SK-N-SH (cell line): Measurements from ENCODE around the gene TOGARAM2. TPM values are rescaled to one million over a fixed set of nuclear protein-coding genes. Genes with fewer than 3 reads are reported as not detected.

Experiments
- CTCF ChIA-PET: fragments of 300-600, 350-600 bp; formaldehyde crosslinking; extraction: SDS; loops from one replicate; lab custom pipeline; 2021; lab: Yijun Ruan, JAX
- POLR2A ChIA-PET: fragments of 350-600 bp; sonication (Branson Sonifier 250); formaldehyde crosslinking; extraction: SDS; loops from one replicate; lab custom pipeline; 2020; ENCODE audit warnings: antibody characterized with exemption, inconsistent platforms; lab: Yijun Ruan, JAX
- DNase-seq: peaks from one replicate; pipeline ENCODE4 v3.0.0; 2012
- H2AFZ ChIP-seq: fragments of 200-600 bp; sonication (generic); 2 replicates; pipeline ENCODE4 v1.8.1; 2016; ENCODE audit warnings: antibody characterized with exemption, mild to moderate bottlenecking, low read depth
- H3F3A ChIP-seq: fragments of 200-600 bp; sonication (generic); replicated peaks from 2 replicates; pipeline ENCODE3; 2016; ENCODE audit warnings: antibody characterized with exemption, mild to moderate bottlenecking; ENCODE audit not compliant: insufficient read depth
- H3K27ac ChIP-seq, 2 experiments: fragments of 200-500 bp in 1 of 2; fragments of 200-600 bp in 1 of 2; sonication (Bioruptor generic) in 1 of 2; sonication (generic), shearing (Covaris generic) in 1 of 2; 2 replicates each; pipeline versions ENCODE4 v1.5.1 to v1.6.1; 2014 to 2016; ENCODE audit warnings: low read depth in 2 of 2, inconsistent platforms in 1 of 2, low read length in 1 of 2, mild to moderate bottlenecking in 1 of 2, mixed read lengths in 1 of 2
- H3K27me3 ChIP-seq: fragments of 200-600 bp; sonication (generic), shearing (Covaris generic); 2 replicates; pipeline ENCODE4 v1.6.1; 2016; ENCODE audit warnings: mixed run types; ENCODE audit not compliant: insufficient read depth
- H3K36me3 ChIP-seq, 2 experiments: fragments of 200-500 bp in 1 of 2; fragments of 200-600 bp in 1 of 2; sonication (Bioruptor generic) in 1 of 2; sonication (generic) in 1 of 2; replicated peaks in 1 of 2; 2 replicates each; pipeline versions ENCODE3 to v1.5.1; 2014 to 2016; ENCODE audit warnings: low read length in 1 of 2, mild to moderate bottlenecking in 1 of 2; ENCODE audit not compliant: insufficient read depth in 2 of 2, control insufficient read depth in 1 of 2
- H3K4me1 ChIP-seq, 2 experiments: fragments of 200-500 bp in 1 of 2; fragments of 200-600 bp in 1 of 2; sonication (Bioruptor generic) in 1 of 2; sonication (generic), shearing (Covaris generic) in 1 of 2; 2 replicates each; pipeline versions ENCODE4 v1.5.1 to v1.6.1; 2014 to 2016; ENCODE audit warnings: low read depth in 1 of 2, low read length in 1 of 2, mixed run types in 1 of 2; ENCODE audit not compliant: insufficient read depth in 2 of 2, control insufficient read depth in 1 of 2
- H3K4me2 ChIP-seq: fragments of 200-600 bp; sonication (generic), shearing (Covaris generic); 2 replicates; pipeline ENCODE4 v1.6.1; 2017; ENCODE audit warnings: mixed run types
- H3K4me3 ChIP-seq, 2 experiments: fragments of 200-500 bp in 1 of 2; fragments of 200-600 bp in 1 of 2; sonication (Bioruptor generic) in 1 of 2; sonication (generic), shearing (Covaris generic) in 1 of 2; 2 replicates each; pipeline versions ENCODE4 v1.5.1 to v1.8.1; 2014 to 2016; ENCODE audit warnings: low read depth in 2 of 2, inconsistent platforms in 1 of 2, low read length in 1 of 2, mild to moderate bottlenecking in 1 of 2, mixed read lengths in 1 of 2, moderate library complexity in 1 of 2
- H3K79me2 ChIP-seq: fragments of 200-600 bp; sonication (generic); 2 replicates; pipeline ENCODE4 v1.8.1; 2017; ENCODE audit warnings: mild to moderate bottlenecking; ENCODE audit not compliant: insufficient read depth
- H3K9ac ChIP-seq: fragments of 200-600 bp; sonication (generic); 2 replicates; pipeline ENCODE4 v1.6.1; 2017; ENCODE audit warnings: mixed run types
- H3K9me2 ChIP-seq: fragments of 200-600 bp; sonication (generic); 2 replicates; pipeline ENCODE4 v1.6.1; 2017; ENCODE audit warnings: mixed run types
- H3K9me3 ChIP-seq: fragments of 200-600 bp; sonication (generic); 2 replicates; pipeline ENCODE4 v1.6.1; 2017; ENCODE audit warnings: mixed run types, mild to moderate bottlenecking, moderate library complexity
- H4K20me1 ChIP-seq: fragments of 200-600 bp; sonication (generic); 2 replicates; pipeline ENCODE4 v1.6.1; 2017; ENCODE audit warnings: mild to moderate bottlenecking, mixed run types; ENCODE audit not compliant: insufficient read depth
- CHD2 ChIP-seq: fragments of 150-350 bp; IDR thresholded peaks from 2 replicates; pipeline ENCODE4 v1.6.1; 2018; ENCODE audit warnings: low read length; ENCODE audit not compliant: partially characterized antibody
- EZH2phosphoT487 ChIP-seq: fragments of 200-600 bp; sonication (generic); IDR thresholded peaks from 2 replicates; pipeline ENCODE4 v1.6.1; 2017; ENCODE audit warnings: low read depth, mixed run types, mild to moderate bottlenecking, antibody characterized with exemption, moderate library complexity, borderline replicate concordance
- FOXJ3 ChIP-seq: sonication (generic); formaldehyde crosslinking; IDR thresholded peaks from 2 replicates; pipeline ENCODE4 v1.5.1; 2020; ENCODE audit warnings: mild to moderate bottlenecking, missing genetic modification reagents
- NFIC ChIP-seq: IDR thresholded peaks from 2 replicates; pipeline ENCODE4 v1.4.0; 2012; ENCODE audit warnings: borderline replicate concordance
- NRF1 ChIP-seq: IDR thresholded peaks from 2 replicates; pipeline ENCODE4 v1.6.1; 2012; ENCODE audit warnings: low read depth, mild to moderate bottlenecking, low read length
- RCOR1 ChIP-seq: fragments of 150-350 bp; IDR thresholded peaks from 2 replicates; pipeline ENCODE4 v1.6.1; 2017; ENCODE audit warnings: antibody characterized with exemption, low read length
- RFX5 ChIP-seq: IDR thresholded peaks from 2 replicates; pipeline ENCODE4 v1.6.1; 2012; ENCODE audit warnings: mild to moderate bottlenecking, improper control_type of control experiment, low read length
- RXRA ChIP-seq: IDR thresholded peaks from 2 replicates; pipeline ENCODE4 v1.4.0; 2012; ENCODE audit warnings: low read depth, mild to moderate bottlenecking, borderline replicate concordance
- YY1 ChIP-seq: IDR thresholded peaks from 2 replicates; pipeline ENCODE4 v1.4.0; 2012; ENCODE audit warnings: low read depth, mild to moderate bottlenecking
- WGBS: methylation state at CpG from one replicate; pipeline ENCODE4 v1.1.6; 2017; ENCODE audit warnings: low lambda C conversion rate; 5-methylcytosine and 5-hydroxymethylcytosine counted together
- polyA plus RNA-seq, 3 experiments: library from polyadenylated mRNA; depleted of rRNA; stranded (reverse); fragments of >200 nt; gene quantifications; 2 replicates each; pipeline ENCODE4 v1.2.3, GENCODE V29; 2012
- TF ChIP-seq, protein P1 (sequence below): IDR thresholded peaks from 2 replicates; pipeline ENCODE4 v1.6.1; 2012; ENCODE audit warnings: mild to moderate bottlenecking, low read depth, low read length, moderate library complexity
- TF ChIP-seq, protein P2 (sequence below): IDR thresholded peaks from 2 replicates; pipeline ENCODE4 v1.4.0; 2012; ENCODE audit warnings: low read depth, borderline replicate concordance
- TF ChIP-seq, protein P3 (sequence below): IDR thresholded peaks from 2 replicates; pipeline ENCODE4 v1.4.0; 2012; ENCODE audit warnings: low read depth

Gene TOGARAM2
- polyA plus RNA-seq, 1 of the 3 experiments (the other 2 are of a cell fraction): 0.69 TPM

DNA sequence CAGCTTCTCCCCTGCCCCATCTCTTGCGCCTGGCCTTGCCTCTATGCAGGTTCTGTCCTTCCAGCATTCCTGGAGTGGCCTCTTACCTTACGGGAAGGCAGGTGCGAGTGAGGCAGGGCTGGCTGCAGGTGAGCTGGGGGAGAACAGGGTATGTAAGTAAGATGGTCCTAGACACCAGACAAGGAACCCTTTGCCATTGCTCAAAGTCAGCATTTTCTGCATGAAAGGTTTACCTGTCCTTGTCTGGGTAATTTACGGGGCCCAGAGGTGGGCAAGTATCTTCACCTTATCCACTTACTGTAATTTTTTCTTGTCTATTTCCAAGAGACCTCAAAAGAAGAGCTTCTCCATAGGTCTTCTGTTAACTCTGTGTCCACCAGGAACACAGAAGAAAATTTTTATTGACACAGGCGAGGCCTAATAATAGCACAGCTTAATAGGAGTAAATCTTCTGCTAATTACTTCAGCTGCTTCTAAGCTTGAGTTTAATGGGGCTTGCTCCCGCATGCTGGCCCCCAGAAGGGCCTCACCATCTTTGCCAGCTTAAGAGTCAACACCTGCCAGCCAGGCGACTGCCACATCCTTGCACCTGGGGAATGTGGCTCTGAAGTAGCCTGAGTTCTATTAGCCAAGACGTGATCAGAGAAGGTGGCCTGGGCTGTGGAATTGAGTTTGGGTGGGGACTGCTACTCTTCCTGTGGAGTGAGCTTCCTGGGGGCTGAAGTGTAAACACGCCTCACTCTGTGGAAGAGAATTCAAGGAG, 66.2 kb downstream of the TOGARAM2 start:
- POLR2A ChIA-PET: no interaction called here
- CTCF ChIA-PET: interaction anchor here (0.7 to 1.0 kb wide), 4 partner anchors 12 to 875 kb away, joined by 3 to 4 read pairs (median 3); no protein-coding TSS in a partner anchor
- DNase-seq: no peak
- Histone ChIP-seq H3K79me2 (no peaks in the 10 kb centered on the region), H3K27me3 (peaks cover 5% of the 10 kb centered on the region; the same call in 1 of the 2 replicates), H3K9me3 (no peaks in the 10 kb centered on the region), H3K27ac (no peak overlapping the region), H3K9me2 (no peaks in the 10 kb centered on the region), H3K4me2 (no peak overlapping the region), H3K4me1 (peaks cover 0 to 22% of the 10 kb centered on the region in 2 experiments; a peak in 2 of 4 replicates), H4K20me1 (no peaks in the 10 kb centered on the region), H3K9ac (no peak overlapping the region), H3F3A (no peaks in the 10 kb centered on the region), H3K4me3 (no peak overlapping the region), H2AFZ (no peak overlapping the region), H3K36me3 (no peaks in the 10 kb centered on the region)
- 68% methylated on average over 9 of the region's 9 CpGs for WGBS
- TF ChIP-seq YY1 (no peak), NFIC (no peak), FOXJ3 (CRISPR knock-in tag) (no peak)
- TF ChIP-seq, protein P1, sequence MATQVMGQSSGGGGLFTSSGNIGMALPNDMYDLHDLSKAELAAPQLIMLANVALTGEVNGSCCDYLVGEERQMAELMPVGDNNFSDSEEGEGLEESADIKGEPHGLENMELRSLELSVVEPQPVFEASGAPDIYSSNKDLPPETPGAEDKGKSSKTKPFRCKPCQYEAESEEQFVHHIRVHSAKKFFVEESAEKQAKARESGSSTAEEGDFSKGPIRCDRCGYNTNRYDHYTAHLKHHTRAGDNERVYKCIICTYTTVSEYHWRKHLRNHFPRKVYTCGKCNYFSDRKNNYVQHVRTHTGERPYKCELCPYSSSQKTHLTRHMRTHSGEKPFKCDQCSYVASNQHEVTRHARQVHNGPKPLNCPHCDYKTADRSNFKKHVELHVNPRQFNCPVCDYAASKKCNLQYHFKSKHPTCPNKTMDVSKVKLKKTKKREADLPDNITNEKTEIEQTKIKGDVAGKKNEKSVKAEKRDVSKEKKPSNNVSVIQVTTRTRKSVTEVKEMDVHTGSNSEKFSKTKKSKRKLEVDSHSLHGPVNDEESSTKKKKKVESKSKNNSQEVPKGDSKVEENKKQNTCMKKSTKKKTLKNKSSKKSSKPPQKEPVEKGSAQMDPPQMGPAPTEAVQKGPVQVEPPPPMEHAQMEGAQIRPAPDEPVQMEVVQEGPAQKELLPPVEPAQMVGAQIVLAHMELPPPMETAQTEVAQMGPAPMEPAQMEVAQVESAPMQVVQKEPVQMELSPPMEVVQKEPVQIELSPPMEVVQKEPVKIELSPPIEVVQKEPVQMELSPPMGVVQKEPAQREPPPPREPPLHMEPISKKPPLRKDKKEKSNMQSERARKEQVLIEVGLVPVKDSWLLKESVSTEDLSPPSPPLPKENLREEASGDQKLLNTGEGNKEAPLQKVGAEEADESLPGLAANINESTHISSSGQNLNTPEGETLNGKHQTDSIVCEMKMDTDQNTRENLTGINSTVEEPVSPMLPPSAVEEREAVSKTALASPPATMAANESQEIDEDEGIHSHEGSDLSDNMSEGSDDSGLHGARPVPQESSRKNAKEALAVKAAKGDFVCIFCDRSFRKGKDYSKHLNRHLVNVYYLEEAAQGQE: no peak
- TF ChIP-seq, protein P2, sequence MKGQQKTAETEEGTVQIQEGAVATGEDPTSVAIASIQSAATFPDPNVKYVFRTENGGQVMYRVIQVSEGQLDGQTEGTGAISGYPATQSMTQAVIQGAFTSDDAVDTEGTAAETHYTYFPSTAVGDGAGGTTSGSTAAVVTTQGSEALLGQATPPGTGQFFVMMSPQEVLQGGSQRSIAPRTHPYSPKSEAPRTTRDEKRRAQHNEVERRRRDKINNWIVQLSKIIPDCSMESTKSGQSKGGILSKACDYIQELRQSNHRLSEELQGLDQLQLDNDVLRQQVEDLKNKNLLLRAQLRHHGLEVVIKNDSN: no peak

DNA sequence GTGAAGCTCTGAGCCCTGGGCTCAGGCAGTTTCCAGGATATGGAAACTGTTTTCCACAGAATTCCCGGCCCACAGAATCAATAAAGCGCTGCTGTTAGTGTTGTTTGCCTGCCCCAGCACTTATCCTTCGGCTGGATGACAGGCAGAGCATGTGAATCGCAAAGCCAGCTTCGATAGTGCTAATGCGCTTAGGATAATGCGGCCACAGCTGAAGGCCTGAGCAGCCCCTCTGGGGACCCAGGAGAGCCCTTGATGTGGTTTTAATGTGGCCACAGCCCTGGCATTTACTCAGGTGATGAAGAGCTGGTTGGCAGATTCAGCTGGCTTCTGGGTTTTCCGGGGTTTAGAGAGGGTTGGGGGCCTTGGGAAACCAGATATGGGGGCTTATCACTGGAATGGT, 69.5 kb downstream of the TOGARAM2 start:
- Histone ChIP-seq H3K27ac (no peak overlapping the region), H3K9ac (no peak overlapping the region), H3F3A (no peaks in the 10 kb centered on the region), H3K27me3 (peaks cover 5% of the 10 kb centered on the region; the same call in 1 of the 2 replicates), H3K4me3 (no peak overlapping the region), H2AFZ (no peak overlapping the region), H3K4me2 (no peak overlapping the region), H3K9me3 (no peaks in the 10 kb centered on the region), H3K79me2 (no peaks in the 10 kb centered on the region), H3K36me3 (no peaks in the 10 kb centered on the region), H4K20me1 (no peaks in the 10 kb centered on the region), H3K4me1 (peaks cover 0 to 29% of the 10 kb centered on the region in 2 experiments; a peak in 2 of 4 replicates), H3K9me2 (no peaks in the 10 kb centered on the region)
- WGBS: 73% methylated on average over 8 of the region's 8 CpGs
- no peak for TF ChIP-seq CHD2
- no peak for TF ChIP-seq YY1
- TF ChIP-seq, protein P2: no peak
- no peak for TF ChIP-seq EZH2phosphoT487
- TF ChIP-seq RFX5: no peak
- TF ChIP-seq NRF1: no peak
- TF ChIP-seq RXRA: no peak
- TF ChIP-seq RCOR1: no peak
- TF ChIP-seq, protein P3, sequence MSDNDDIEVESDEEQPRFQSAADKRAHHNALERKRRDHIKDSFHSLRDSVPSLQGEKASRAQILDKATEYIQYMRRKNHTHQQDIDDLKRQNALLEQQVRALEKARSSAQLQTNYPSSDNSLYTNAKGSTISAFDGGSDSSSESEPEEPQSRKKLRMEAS: no peak
- DNase-seq: no peak
- ChIA-PET POLR2A (no interaction called here), CTCF (interaction anchor here (1.1 to 2.8 kb wide), 2 partner anchors 56 to 92 kb away, joined by 3 to 7 read pairs; no protein-coding TSS in a partner anchor)
